Hematopoietic multipotent progenitor cell treated with erythropoietin and hydrocortisone succinate and interleukin-3 and kit ligand, for 6 days (in vitro differentiated cells): ENCODE results near the gene LAMA5.

Experiments used
- DNase-seq: peaks from one replicate; pipeline ENCODE4 v3.0.0-alpha.2; 2015

Gene LAMA5

GRCh38 chr20:62301111-62301668 lies 65.9 kb downstream of the LAMA5 start:
- DNase-seq: no peak

- DNase-seq: no peak
Measured at GRCh38 chr20:62300319-62300718, 66.8 kb downstream of the LAMA5 start.

- DNase-seq: no peak
Measured at GRCh38 chr20:62299666-62300236, 67.4 kb downstream of the LAMA5 start.

- DNase-seq: no peak
Measured at GRCh38 chr20:62298577-62299249, 68.4 kb downstream of the LAMA5 start.

- no peak for DNase-seq
Measured at GRCh38 chr20:62297449-62298227, 69.5 kb downstream of the LAMA5 start.

GRCh38 chr20:62296724-62297448 lies 70.2 kb downstream of the LAMA5 start:
- DNase-seq: no peak

GRCh38 chr20:62294516-62294915 lies 72.6 kb downstream of the LAMA5 start:
- DNase-seq: no peak

- DNase-seq: no peak
Measured at GRCh38 chr20:62293946-62294345, 73.2 kb downstream of the LAMA5 start.

GRCh38 chr20:62293111-62293784 lies 73.9 kb downstream of the LAMA5 start:
- no peak for DNase-seq

GRCh38 chr20:62292108-62292507 lies 75.0 kb downstream of the LAMA5 start:
- no peak for DNase-seq

GRCh38 chr20:62291251-62292066 lies 75.7 kb downstream of the LAMA5 start:
- DNase-seq: no peak

GRCh38 chr20:62289898-62290297 lies 77.2 kb downstream of the LAMA5 start:
- DNase-seq: no peak

GRCh38 chr20:62289131-62289530 lies 78.0 kb downstream of the LAMA5 start:
- DNase-seq: no peak

GRCh38 chr20:62288535-62289105 lies 78.5 kb downstream of the LAMA5 start:
- DNase-seq: no peak

- DNase-seq: no peak
Measured at GRCh38 chr20:62287759-62288534, 79.2 kb downstream of the LAMA5 start.

GRCh38 chr20:62287129-62287528 lies 80.0 kb downstream of the LAMA5 start:
- DNase-seq: no peak

GRCh38 chr20:62286493-62287064 lies 80.5 kb downstream of the LAMA5 start:
- DNase-seq: no peak

GRCh38 chr20:62285722-62286121 lies 81.4 kb downstream of the LAMA5 start:
- no peak for DNase-seq

- no peak for DNase-seq
Measured at GRCh38 chr20:62285151-62285550, 82.0 kb downstream of the LAMA5 start.

GRCh38 chr20:62284448-62284847 lies 82.7 kb downstream of the LAMA5 start:
- DNase-seq: no peak
